ENCODE measurements around the gene SCT. TPM values are rescaled to one million over a fixed set of nuclear protein-coding genes. Genes with fewer than 3 reads are reported as not detected.

SCT gene
- total and polyA plus RNA-seq, 2 experiments from 2014 or later: 4.3 to 8.9 TPM

GRCh38 chr11:601573-602245 is 25.3 kb downstream of the SCT start:
- no peaks in the 10 kb centered on the region for H3K27me3 ChIP-seq
- TF ChIP-seq CTCF (IDR thresholded peaks at IDR 0.05; ENCODE audit: low read depth, low read length): no peak
- no peak overlapping the region for H3K4me3 ChIP-seq
- no peak overlapping the region for H3K27ac ChIP-seq
- no peaks in the 10 kb centered on the region for H3K4me1 ChIP-seq (ENCODE audit: low read depth)
- H3K36me3 ChIP-seq: peaks cover 58% of the 10 kb centered on the region
- no peaks in the 10 kb centered on the region for H3K9me3 ChIP-seq (ENCODE audit: low read depth)
- DNase-seq (ENCODE audit: low read depth in 1 of 2, low spot score in 1 of 2): no peak

GRCh38 chr11:598005-598680 is 28.8 kb downstream of the SCT start:
- no peak overlapping the region for H3K27ac ChIP-seq
- DNase-seq (ENCODE audit: low read depth in 1 of 2, low spot score in 1 of 2): no peak
- no peak overlapping the region for H3K4me3 ChIP-seq
- H3K27me3 ChIP-seq: no peaks in the 10 kb centered on the region
- H3K36me3 ChIP-seq: peaks cover 48% of the 10 kb centered on the region
- TF ChIP-seq CTCF (IDR thresholded peaks at IDR 0.05; ENCODE audit: low read depth, low read length): no peak
- no peaks in the 10 kb centered on the region for H3K9me3 ChIP-seq (ENCODE audit: low read depth)
- no peaks in the 10 kb centered on the region for H3K4me1 ChIP-seq (ENCODE audit: low read depth)

- no peaks in the 10 kb centered on the region for H3K27me3 ChIP-seq
- no peaks in the 10 kb centered on the region for H3K4me1 ChIP-seq (ENCODE audit: low read depth)
- no peak overlapping the region for H3K27ac ChIP-seq
- peaks cover 50% of the 10 kb centered on the region for H3K36me3 ChIP-seq
- DNase-seq (ENCODE audit: low read depth in 1 of 2, low spot score in 1 of 2): no peak
- H3K9me3 ChIP-seq (ENCODE audit: low read depth): no peaks in the 10 kb centered on the region
- H3K4me3 ChIP-seq: no peak overlapping the region
- no peak for TF ChIP-seq CTCF (IDR thresholded peaks at IDR 0.05; ENCODE audit: low read depth, low read length)
Measured at GRCh38 chr11:597166-597725, 29.7 kb downstream of the SCT start.

GRCh38 chr11:596374-596773 is 30.6 kb downstream of the SCT start:
- peaks cover 42% of the 10 kb centered on the region for H3K36me3 ChIP-seq
- no peaks in the 10 kb centered on the region for H3K9me3 ChIP-seq (ENCODE audit: low read depth)
- no peak for TF ChIP-seq CTCF (IDR thresholded peaks at IDR 0.05; ENCODE audit: low read depth, low read length)
- no peak overlapping the region for H3K4me3 ChIP-seq
- no peak for DNase-seq (ENCODE audit: low read depth in 1 of 2, low spot score in 1 of 2)
- no peaks in the 10 kb centered on the region for H3K27me3 ChIP-seq
- H3K27ac ChIP-seq: no peak overlapping the region
- H3K4me1 ChIP-seq (ENCODE audit: low read depth): no peaks in the 10 kb centered on the region

- no peak for TF ChIP-seq CTCF (IDR thresholded peaks at IDR 0.05; ENCODE audit: low read depth, low read length)
- Histone ChIP-seq H3K4me3 (no peak overlapping the region), H3K4me1 (ENCODE audit: low read depth) (no peaks in the 10 kb centered on the region), H3K36me3 (peaks cover 42% of the 10 kb centered on the region), H3K27ac (no peak overlapping the region), H3K27me3 (no peaks in the 10 kb centered on the region), H3K9me3 (ENCODE audit: low read depth) (no peaks in the 10 kb centered on the region)
- DNase-seq (ENCODE audit: low read depth in 1 of 2, low spot score in 1 of 2): no peak
Measured at GRCh38 chr11:595400-595799, 31.6 kb downstream of the SCT start.

All from cardiac muscle cell (in vitro differentiated cells and primary cell).